HG03196 (cell line): ENCODE results near the gene PMPCB.
A peak's percentile ranks its signal among the peaks of the same experiment; 100 is the strongest.
"Not testable (repeated sequence)": the region's sequence is repeated elsewhere in the genome, so short reads cannot be mapped to it uniquely, and the experiment has no call there.

Experiments
- ATAC-seq: cut with Tn5 transposase; IDR thresholded peaks from one replicate; pipeline ENCODE4 v1.9.1; 2021; ENCODE audit not compliant: unreplicated experiment

PMPCB gene

GRCh38 chr7:103296901-103297836 is at the start of gene PMPCB:
Gene PMPCB (plus strand): TSS chr7:103297435. CDS start chr7:103297460, 25 bp downstream.
- ATAC-seq: peak; percentile 95

- ATAC-seq: not testable (repeated sequence)
Measured at GRCh38 chr7:103253699-103254506, 43.3 kb upstream of the PMPCB start.

GRCh38 chr7:103264054-103264453 is 33.2 kb upstream of the PMPCB start:
- not testable (repeated sequence) for ATAC-seq

- ATAC-seq: not testable (repeated sequence)
Measured at GRCh38 chr7:103266229-103266628, 31.0 kb upstream of the PMPCB start.

- ATAC-seq: not testable (repeated sequence)
Measured at GRCh38 chr7:103273374-103273773, 23.9 kb upstream of the PMPCB start.

- not testable (repeated sequence) for ATAC-seq
Measured at GRCh38 chr7:103274867-103275266, 22.4 kb upstream of the PMPCB start.

GRCh38 chr7:103278195-103278594 is 19.0 kb upstream of the PMPCB start:
- not testable (repeated sequence) for ATAC-seq

GRCh38 chr7:103279636-103279962 is 17.6 kb upstream of the PMPCB start:
- ATAC-seq: peak; percentile 32

GRCh38 chr7:103279963-103280802 is 17.1 kb upstream of the PMPCB start:
- peak; percentile 97 for ATAC-seq

GRCh38 chr7:103280803-103281155 is 16.5 kb upstream of the PMPCB start:
- ATAC-seq: peak; percentile 10

- ATAC-seq: not testable (repeated sequence)
Measured at GRCh38 chr7:103282802-103283427, 14.3 kb upstream of the PMPCB start.

- no peak for ATAC-seq
Measured at GRCh38 chr7:103292122-103292521, 5.1 kb upstream of the PMPCB start.

- ATAC-seq: no peak
Measured at GRCh38 chr7:103293526-103293925, 3.7 kb upstream of the PMPCB start.

GRCh38 chr7:103297837-103298179 is 573 bp downstream of the PMPCB start:
- no peak for ATAC-seq

GRCh38 chr7:103299660-103300059 is 2.4 kb downstream of the PMPCB start:
- ATAC-seq: no peak

GRCh38 chr7:103301441-103301840 is 4.2 kb downstream of the PMPCB start:
- no peak for ATAC-seq

- ATAC-seq: no peak
Measured at GRCh38 chr7:103307503-103308231, 10.4 kb downstream of the PMPCB start.

GRCh38 chr7:103314852-103315251 is 17.6 kb downstream of the PMPCB start:
- no peak for ATAC-seq

- no peak for ATAC-seq
Measured at GRCh38 chr7:103316380-103316941, 19.2 kb downstream of the PMPCB start.

- no peak for ATAC-seq
Measured at GRCh38 chr7:103317009-103317408, 19.8 kb downstream of the PMPCB start.
